MM.1S (cell line): ENCODE measurements around the gene DIP2C.

ENCODE experiments used
- DNase-seq: peaks from one replicate; pipeline ENCODE4 v3.0.0-alpha.2; 2015
- H2AFZ ChIP-seq: fragments of 300-600 bp; sonication (generic); 2 replicates; pipeline ENCODE4 v1.6.0; 2016; ENCODE audit warnings: antibody characterized with exemption, low read length
- H3F3A ChIP-seq: fragments of 300-600 bp; sonication (generic); 2 replicates; pipeline ENCODE4 v1.6.1; 2016; ENCODE audit warnings: mild to moderate bottlenecking, antibody characterized with exemption, low read length, moderate library complexity, mixed read lengths; ENCODE audit not compliant: insufficient read depth
- H3K27ac ChIP-seq: fragments of 300-600 bp; sonication (generic); 2 replicates; pipeline ENCODE4 v1.5.1; 2016; ENCODE audit warnings: mild to moderate bottlenecking, low read length
- H3K27me3 ChIP-seq: fragments of 300-600 bp; sonication (generic); replicated peaks from 2 replicates; pipeline ENCODE4 v1.6.0; 2016; ENCODE audit warnings: low read length; ENCODE audit not compliant: insufficient read depth
- H3K36me3 ChIP-seq: fragments of 300-600 bp; sonication (generic); replicated peaks from 2 replicates; pipeline ENCODE4 v1.6.1; 2016; ENCODE audit warnings: mild to moderate bottlenecking, low read length, mixed read lengths; ENCODE audit not compliant: insufficient read depth
- H3K4me1 ChIP-seq: fragments of 300-600 bp; sonication (generic); 2 replicates; pipeline ENCODE4 v1.6.1; 2016; ENCODE audit warnings: low read length, mixed read lengths
- H3K4me2 ChIP-seq: fragments of 300-600 bp; sonication (generic); 2 replicates; pipeline ENCODE4 v1.6.0; 2016; ENCODE audit warnings: low read depth, low read length
- H3K4me3 ChIP-seq: fragments of 300-600 bp; sonication (generic); 2 replicates; pipeline ENCODE4 v1.5.1; 2016; ENCODE audit warnings: low read length, mixed read lengths
- H3K79me2 ChIP-seq: fragments of 300-600 bp; sonication (generic); 2 replicates; pipeline ENCODE4 v1.6.1; 2016; ENCODE audit warnings: mixed run types, low read length, mixed read lengths
- H3K9ac ChIP-seq: fragments of 300-600 bp; sonication (generic); 2 replicates; pipeline ENCODE4 v1.6.1; 2016; ENCODE audit warnings: low read length, mixed read lengths
- H3K9me2 ChIP-seq: fragments of 300-600 bp; sonication (generic); replicated peaks from 2 replicates; pipeline ENCODE4 v1.6.1; 2016; ENCODE audit warnings: mild to moderate bottlenecking, low read length, mixed read lengths; ENCODE audit not compliant: insufficient read depth
- H3K9me3 ChIP-seq: fragments of 300-600 bp; sonication (generic); replicated peaks from 2 replicates; pipeline ENCODE4 v1.6.1; 2016; ENCODE audit warnings: mild to moderate bottlenecking, low read length, mixed read lengths; ENCODE audit not compliant: insufficient read depth
- H4K20me1 ChIP-seq: fragments of 300-600 bp; sonication (generic); 2 replicates; pipeline ENCODE4 v1.6.1; 2016; ENCODE audit warnings: mild to moderate bottlenecking, low read length, moderate library complexity, mixed read lengths; ENCODE audit not compliant: insufficient read depth
- EZH2 ChIP-seq: fragments of 300-600 bp; sonication (generic); optimal IDR thresholded peaks from 2 replicates; pipeline ENCODE3; 2017; ENCODE audit warnings: low read depth, mild to moderate bottlenecking, antibody characterized with exemption, low read length, mixed read lengths
- EZH2phosphoT487 ChIP-seq: fragments of 300-600 bp; sonication (generic); IDR thresholded peaks from 2 replicates; pipeline ENCODE4 v1.6.1; 2018; ENCODE audit warnings: antibody characterized with exemption, low read length
- TF ChIP-seq, protein P1 (sequence below): fragments of 300-600 bp; sonication (generic); IDR thresholded peaks from 2 replicates; pipeline ENCODE4 v1.5.1; 2016; ENCODE audit warnings: antibody characterized with exemption, low read length, mixed read lengths

The DIP2C gene

GRCh38 chr10:381805-382204, 307.7 kb downstream of the DIP2C start:
- Histone ChIP-seq H3K36me3 (no peaks in the 10 kb centered on the region), H2AFZ (no peak overlapping the region), H3K4me1 (no peaks in the 10 kb centered on the region), H3K4me2 (no peak overlapping the region), H3K9me3 (no peaks in the 10 kb centered on the region), H3K9me2 (no peaks in the 10 kb centered on the region), H3K27me3 (no peaks in the 10 kb centered on the region), H3K9ac (no peak overlapping the region), H4K20me1 (no peaks in the 10 kb centered on the region), H3F3A (no peaks in the 10 kb centered on the region), H3K79me2 (no peaks in the 10 kb centered on the region), H3K27ac (no peak overlapping the region), H3K4me3 (no peak overlapping the region)
- TF ChIP-seq EZH2phosphoT487, result no peak
- peak; percentile 24 for DNase-seq

- Histone ChIP-seq H3K9me3 (no peaks in the 10 kb centered on the region), H3K4me3 (no peak overlapping the region), H3K9me2 (no peaks in the 10 kb centered on the region), H3K36me3 (no peaks in the 10 kb centered on the region), H3K27ac (no peak overlapping the region), H4K20me1 (no peaks in the 10 kb centered on the region), H3K4me2 (no peak overlapping the region), H3K9ac (no peak overlapping the region), H3K4me1 (no peaks in the 10 kb centered on the region), H2AFZ (no peak overlapping the region), H3F3A (no peaks in the 10 kb centered on the region), H3K79me2 (no peaks in the 10 kb centered on the region), H3K27me3 (no peaks in the 10 kb centered on the region)
- DNase-seq, result no peak
- TF ChIP-seq EZH2phosphoT487, result no peak
- no peak for TF ChIP-seq EZH2
- TF ChIP-seq, protein P1, sequence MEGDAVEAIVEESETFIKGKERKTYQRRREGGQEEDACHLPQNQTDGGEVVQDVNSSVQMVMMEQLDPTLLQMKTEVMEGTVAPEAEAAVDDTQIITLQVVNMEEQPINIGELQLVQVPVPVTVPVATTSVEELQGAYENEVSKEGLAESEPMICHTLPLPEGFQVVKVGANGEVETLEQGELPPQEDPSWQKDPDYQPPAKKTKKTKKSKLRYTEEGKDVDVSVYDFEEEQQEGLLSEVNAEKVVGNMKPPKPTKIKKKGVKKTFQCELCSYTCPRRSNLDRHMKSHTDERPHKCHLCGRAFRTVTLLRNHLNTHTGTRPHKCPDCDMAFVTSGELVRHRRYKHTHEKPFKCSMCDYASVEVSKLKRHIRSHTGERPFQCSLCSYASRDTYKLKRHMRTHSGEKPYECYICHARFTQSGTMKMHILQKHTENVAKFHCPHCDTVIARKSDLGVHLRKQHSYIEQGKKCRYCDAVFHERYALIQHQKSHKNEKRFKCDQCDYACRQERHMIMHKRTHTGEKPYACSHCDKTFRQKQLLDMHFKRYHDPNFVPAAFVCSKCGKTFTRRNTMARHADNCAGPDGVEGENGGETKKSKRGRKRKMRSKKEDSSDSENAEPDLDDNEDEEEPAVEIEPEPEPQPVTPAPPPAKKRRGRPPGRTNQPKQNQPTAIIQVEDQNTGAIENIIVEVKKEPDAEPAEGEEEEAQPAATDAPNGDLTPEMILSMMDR, result no peak
Observed at GRCh38 chr10:381346-381745, 308.1 kb downstream of the DIP2C start.

GRCh38 chr10:380313-380940, 309.0 kb downstream of the DIP2C start:
- Histone ChIP-seq H2AFZ (no peak overlapping the region), H3K9me2 (no peaks in the 10 kb centered on the region), H3K9me3 (no peaks in the 10 kb centered on the region), H3K36me3 (no peaks in the 10 kb centered on the region), H3K79me2 (no peaks in the 10 kb centered on the region), H3F3A (no peaks in the 10 kb centered on the region), H3K4me3 (no peak overlapping the region), H4K20me1 (no peaks in the 10 kb centered on the region), H3K4me2 (no peak overlapping the region), H3K4me1 (no peaks in the 10 kb centered on the region), H3K9ac (no peak overlapping the region), H3K27me3 (no peaks in the 10 kb centered on the region), H3K27ac (no peak overlapping the region)
- DNase-seq, result no peak
- no peak for TF ChIP-seq EZH2phosphoT487
- TF ChIP-seq EZH2, result no peak
- TF ChIP-seq, protein P1, result no peak

DNA sequence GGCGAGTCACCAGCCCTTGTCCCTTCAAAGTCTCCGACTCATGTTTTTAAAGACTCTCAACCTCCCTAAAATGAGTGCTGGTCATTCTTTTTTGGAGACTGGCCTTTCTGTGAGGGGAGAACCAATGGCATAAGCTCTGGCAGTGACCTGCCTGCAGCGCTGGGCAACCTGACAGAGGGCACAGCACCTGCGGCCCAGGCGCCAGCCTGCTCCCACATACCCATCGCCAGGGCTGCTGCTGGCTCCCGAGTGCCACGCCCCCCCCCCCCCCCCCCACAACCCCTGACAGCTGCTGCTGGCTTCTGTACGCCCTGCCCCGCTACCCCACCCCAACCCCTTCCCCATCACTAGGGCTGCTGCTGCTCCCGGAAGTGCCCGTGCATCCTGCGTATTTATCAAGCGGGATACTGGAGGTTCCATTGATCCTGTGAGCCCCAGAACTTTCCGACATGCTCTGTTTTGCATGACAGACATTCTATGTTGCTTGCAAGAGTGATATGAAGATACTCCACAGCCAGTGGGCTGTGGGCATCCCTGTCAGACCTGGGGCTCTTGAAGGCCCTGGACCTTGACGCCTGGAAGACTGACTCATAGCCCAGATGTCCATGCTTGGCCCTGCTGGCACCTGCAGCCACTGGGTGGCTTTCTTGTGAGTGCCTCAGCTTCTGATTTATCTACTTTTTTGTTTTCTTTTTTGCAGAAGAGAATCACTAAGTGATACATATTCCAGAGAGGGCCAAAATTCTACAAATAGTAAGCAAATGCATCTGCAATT, 310.4 kb downstream of the DIP2C start:
- no peak overlapping the region for H2AFZ ChIP-seq
- no peaks in the 10 kb centered on the region for H3K4me1 ChIP-seq
- H3K27me3 ChIP-seq, result no peaks in the 10 kb centered on the region
- no peaks in the 10 kb centered on the region for H3K79me2 ChIP-seq
- TF ChIP-seq, protein P1, result no peak
- TF ChIP-seq EZH2, result no peak
- TF ChIP-seq EZH2phosphoT487, result no peak
- no peaks in the 10 kb centered on the region for H3K36me3 ChIP-seq
- H3K9ac ChIP-seq, result no peak overlapping the region
- no peaks in the 10 kb centered on the region for H3K9me3 ChIP-seq
- no peaks in the 10 kb centered on the region for H4K20me1 ChIP-seq
- DNase-seq, result no peak
- no peaks in the 10 kb centered on the region for H3F3A ChIP-seq
- H3K27ac ChIP-seq, result no peak overlapping the region
- no peak overlapping the region for H3K4me2 ChIP-seq
- H3K4me3 ChIP-seq, result no peak overlapping the region
- H3K9me2 ChIP-seq, result no peaks in the 10 kb centered on the region
